Activated CD8-positive, alpha-beta memory T cell treated with anti-CD3 and anti-CD28 coated beads for 36 hours (primary cell): ENCODE measurements around the gene ZAP70. TPM values are rescaled to one million over a fixed set of nuclear protein-coding genes. Genes with fewer than 3 reads are reported as not detected.

Experiments used
- CTCF ChIA-PET: fragments of 350-600 bp; sonication (Branson Sonifier 250); formaldehyde crosslinking; loops from one replicate; lab custom pipeline; 2021; ENCODE audit warnings: antibody characterized with exemption; lab: Charles Lee
- POLR2A ChIA-PET: fragments of 350-600 bp; sonication (Branson Sonifier 250); formaldehyde crosslinking; loops from one replicate; lab custom pipeline; 2021; ENCODE audit warnings: antibody characterized with exemption; lab: Charles Lee
- total RNA-seq, 2 experiments: library from RNA; stranded (reverse); gene quantifications; one replicate each; pipeline ENCODE4 v1.2.3, GENCODE V29; 2021

The ZAP70 gene
- total RNA-seq, 2 experiments from 2014 or later: 201 to 206 TPM

DNA sequence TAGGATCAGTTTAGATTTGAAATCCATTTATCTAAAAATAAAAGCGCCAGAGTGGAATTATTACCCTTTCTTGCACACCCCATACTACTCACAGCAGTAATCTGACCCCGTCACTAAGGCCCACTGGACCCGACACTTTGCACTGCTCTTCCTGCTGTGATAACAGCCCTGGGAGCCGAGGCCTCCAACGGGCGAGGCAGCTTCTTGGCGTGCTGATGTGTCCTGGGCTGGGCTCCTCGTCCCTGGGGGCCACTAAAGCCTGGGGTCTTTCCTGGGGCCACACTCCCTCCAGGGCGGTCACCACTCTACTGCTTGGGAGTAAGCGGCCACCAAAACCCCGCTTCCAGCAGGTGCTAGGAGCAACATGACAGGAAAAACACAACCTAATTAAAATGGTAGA lies 61.7 kb downstream of the ZAP70 start:
- POLR2A ChIA-PET: no interaction called here
- CTCF ChIA-PET: interaction anchor here (1.2 kb wide), 1 partner anchor 75 kb away, joined by 4 read pairs; no protein-coding TSS in a partner anchor

DNA sequence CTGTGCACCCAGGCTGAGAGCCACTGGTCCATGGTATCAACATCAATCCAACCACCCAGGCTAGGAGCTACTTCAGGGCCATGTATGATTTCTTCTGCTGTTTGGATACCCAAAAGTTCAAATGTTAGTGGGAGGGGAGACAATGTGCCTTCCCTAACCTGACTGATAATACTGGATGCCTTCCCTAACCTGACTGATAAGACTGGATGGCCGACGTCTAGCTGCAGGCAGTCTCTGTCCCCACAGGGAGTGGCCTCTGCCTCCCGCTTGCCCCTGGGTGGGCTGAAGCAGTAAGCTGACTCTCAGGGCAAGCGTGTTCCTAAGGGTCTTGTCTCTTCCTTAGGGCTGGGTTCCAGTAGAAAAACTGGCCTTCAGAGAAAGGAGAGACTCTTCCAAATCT lies 65.8 kb downstream of the ZAP70 start:
- CTCF ChIA-PET: no interaction called here
- POLR2A ChIA-PET: no interaction called here

DNA sequence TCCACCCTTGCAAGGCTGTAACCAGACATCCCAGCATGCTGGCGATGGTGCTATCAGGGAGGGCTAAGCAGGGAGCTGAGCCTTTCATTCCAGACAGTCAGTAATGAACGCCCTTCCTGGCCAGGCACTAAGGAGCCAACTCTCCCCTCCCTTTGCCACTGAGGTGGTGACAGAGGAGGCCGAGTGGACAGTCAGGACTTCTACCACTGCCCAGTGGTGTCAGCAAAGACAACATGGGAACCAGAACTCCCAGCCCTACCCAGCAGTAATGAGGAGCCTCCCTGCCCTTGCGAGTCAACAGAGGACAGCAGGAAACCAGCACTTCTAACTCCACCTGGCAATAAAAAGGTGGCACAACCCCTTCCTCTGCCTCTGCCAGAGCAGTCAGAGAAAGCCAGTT lies 68.6 kb downstream of the ZAP70 start:
- CTCF ChIA-PET: no interaction called here
- POLR2A ChIA-PET: interaction anchor here (0.5 kb wide), 1 partner anchor 1586 kb away, joined by 10 read pairs; no protein-coding TSS in a partner anchor

DNA sequence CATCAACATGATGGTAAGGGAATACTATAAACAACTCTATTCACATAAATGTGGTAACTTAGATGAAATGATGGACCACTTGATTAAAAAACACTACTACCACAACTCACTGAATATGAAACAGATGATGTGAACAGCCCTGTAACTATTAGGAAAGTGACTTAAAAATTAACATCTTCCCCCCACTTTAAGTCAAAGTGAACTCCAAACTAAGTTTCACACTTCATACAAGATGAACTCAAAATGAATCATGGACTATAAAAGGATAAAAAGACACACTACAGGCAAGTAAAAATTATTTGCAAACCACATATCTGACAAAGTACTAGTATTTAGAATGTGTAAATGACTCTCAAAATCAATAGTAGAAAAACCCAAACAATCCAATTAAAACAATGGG lies 71.6 kb downstream of the ZAP70 start:
- ChIA-PET CTCF (no interaction called here), POLR2A (no interaction called here)

DNA sequence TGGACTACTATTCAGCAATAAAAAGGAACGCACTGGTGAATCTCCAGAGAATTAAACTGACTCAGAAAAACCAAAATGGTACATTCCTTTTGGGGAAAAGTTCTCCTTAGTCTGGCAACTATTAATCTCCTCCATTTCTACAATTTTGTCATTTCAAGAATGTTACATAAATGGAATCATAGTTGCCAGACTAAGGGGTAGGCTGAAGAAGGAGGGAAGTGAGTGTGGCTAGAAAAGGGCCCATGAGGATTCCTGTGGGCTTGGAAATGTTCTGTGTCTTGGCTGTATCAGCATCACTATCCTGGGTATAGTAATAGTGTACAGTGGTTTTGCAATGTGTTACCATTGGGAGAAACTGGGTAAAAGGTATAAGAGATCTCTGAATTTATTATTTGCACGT lies 72.4 kb downstream of the ZAP70 start:
- ChIA-PET POLR2A (no interaction called here), CTCF (no interaction called here)

DNA sequence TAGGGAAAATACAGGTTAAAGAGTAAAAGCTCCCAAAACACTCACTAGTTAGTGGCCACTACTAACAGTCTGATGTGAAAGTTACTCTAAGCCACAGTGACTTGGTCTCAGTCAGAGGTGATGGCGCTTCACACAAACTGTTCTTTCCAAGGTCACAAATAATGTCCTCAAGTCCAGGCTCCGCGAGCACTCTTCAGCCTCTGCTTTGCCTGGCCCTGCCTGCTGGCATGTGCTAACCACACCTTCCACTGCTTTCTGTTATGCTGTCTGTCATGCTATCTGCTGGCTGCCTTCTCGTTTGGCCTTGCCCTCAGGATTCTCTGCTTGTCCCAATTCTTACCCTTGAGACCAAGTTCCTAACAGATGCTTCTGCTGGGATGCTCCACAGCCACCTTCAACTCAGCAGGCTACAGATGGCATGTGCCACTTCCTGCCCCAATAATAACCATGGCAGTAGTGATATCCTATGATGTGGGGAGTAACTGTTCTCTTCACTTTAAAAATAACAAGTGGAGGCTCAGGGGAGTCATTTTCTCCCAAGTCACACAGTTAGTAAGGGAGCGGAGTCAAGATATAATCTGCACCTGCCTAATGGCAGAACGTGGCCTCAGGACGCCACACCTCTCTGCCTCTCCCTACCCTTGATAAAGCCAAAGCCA lies 75.7 kb downstream of the ZAP70 start:
- POLR2A ChIA-PET: no interaction called here
- CTCF ChIA-PET: no interaction called here

Other genes starting within 250 kb of the ZAP70 start
- 10 to 100 TPM; 21.8 to 21.9 TPM for gene ANKRD36B, start 123.7 kb upstream of the ZAP70 start, total RNA-seq
- gene COX5B, start 67.5 kb upstream of the ZAP70 start, total RNA-seq: 100 to 1,000 TPM; 209 to 210 TPM
- 10 to 100 TPM; 87.9 to 92.1 TPM for gene ACTR1B, start 49.5 kb upstream of the ZAP70 start, total RNA-seq
- gene C2orf92, start 43.9 kb upstream of the ZAP70 start, total RNA-seq: 1 to 10 TPM; 6.7 to 6.8 TPM